ENCODE results near the gene BMF.

The BMF gene

DNA sequence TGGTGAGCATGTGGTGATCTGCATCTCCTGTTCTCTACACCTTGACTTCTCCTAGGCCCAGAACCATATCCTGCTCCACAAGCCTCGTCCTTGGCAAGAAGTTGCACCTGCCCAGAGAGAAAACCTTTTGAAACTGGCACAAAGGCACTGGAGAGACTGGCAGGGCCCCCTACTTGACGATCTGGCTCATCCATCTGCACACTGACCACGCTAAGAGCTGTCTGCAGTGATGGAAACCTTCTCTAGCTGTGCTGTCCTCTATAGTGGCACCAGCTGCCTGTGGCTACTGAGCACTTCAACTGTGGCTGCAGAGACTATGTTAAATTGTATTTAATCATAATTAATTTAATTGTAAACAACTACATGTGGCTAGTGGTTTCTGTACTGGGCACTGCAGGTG, 43.5 kb downstream of the BMF start:
- DNase-seq, result no peak

DNA sequence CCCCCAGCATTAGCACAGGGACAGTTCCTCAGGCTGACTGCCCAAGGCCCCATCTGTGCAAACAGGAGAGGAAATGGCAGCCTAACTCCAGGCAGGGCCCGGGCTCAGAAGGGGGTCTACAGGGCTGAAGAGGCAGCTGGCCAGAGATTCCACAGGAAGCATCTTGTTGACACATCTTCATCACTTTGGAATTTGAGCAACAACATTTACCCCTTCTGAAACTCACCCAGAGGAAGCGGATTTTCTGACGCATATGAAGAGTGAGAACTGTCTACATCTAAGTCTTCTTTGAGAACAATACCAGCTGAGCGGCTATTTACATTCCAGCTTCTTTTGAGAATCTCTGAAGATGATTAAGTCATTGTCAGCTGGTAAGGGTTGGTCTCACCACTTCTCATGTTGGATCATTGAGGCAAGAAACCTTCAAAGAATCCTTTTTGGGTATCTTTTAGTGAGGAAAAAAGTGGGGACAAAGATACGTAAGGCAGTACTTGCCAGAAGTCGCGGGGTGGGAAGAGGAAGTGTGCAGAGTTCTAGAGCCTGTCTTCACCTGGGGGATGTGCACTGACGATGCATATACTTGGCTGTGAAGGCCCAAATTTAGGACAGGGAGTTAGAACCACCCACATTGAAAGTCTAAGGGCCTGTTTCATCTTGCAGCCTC, 44.3 kb downstream of the BMF start:
- peak; percentile 91 for DNase-seq

DNA sequence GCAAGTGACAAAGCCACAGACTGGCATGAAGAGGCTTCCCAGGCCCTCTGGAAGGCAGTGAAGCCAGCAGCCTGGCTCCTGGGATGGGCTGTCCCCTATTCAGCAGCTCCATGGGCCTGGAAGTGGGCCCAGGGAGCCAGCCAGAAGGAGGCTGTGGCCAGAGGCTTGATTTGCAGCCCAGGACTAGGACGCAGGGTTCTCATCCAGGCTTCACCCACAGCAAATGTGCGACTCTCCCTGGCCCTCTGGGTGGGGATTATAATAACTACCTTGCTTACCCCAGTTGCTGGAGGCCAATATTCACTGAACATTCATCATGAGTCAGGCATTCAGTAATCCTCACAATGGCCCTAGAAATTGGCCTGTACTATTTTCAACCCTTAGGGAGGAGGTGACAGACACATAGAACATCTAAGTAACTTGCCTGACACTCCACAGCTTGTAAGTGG, 45.1 kb downstream of the BMF start:
- DNase-seq, result peak; percentile 69

DNA sequence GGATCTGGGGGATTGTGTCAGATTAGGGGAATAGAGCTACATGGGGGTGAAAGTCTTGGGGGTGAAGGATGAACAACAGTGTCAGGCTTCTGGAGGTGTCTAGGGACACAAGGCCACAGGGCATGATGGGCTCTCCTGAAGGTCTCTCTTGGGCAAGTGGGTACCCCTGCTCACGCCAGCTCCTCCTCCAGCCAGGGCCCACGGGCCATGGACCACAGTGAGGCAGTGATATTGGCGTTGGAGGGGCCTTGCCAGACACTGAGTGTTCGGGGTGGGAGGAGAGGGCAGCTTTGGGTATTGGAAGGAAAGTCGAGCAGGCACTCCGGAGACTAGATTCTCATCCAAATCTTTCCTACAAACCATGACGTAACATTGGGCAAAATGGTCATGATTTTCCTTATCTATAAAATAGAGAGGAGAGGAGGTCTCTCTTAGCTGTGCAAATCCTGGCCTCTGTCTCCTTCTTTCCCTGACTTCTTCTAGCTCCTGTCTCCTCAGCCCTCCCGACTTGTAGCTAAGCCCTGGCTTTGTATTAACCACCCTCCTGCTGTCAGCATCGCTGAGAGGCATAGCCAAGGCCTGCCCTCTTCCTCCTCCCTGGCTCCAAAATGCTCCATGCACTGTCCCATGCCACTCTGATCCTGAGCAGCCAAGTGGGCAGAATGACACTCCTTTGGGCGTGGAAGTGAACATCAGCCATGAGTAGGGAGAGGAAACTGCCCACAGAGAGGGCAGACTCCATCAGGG, 45.7 kb downstream of the BMF start:
- no peak for DNase-seq

DNA sequence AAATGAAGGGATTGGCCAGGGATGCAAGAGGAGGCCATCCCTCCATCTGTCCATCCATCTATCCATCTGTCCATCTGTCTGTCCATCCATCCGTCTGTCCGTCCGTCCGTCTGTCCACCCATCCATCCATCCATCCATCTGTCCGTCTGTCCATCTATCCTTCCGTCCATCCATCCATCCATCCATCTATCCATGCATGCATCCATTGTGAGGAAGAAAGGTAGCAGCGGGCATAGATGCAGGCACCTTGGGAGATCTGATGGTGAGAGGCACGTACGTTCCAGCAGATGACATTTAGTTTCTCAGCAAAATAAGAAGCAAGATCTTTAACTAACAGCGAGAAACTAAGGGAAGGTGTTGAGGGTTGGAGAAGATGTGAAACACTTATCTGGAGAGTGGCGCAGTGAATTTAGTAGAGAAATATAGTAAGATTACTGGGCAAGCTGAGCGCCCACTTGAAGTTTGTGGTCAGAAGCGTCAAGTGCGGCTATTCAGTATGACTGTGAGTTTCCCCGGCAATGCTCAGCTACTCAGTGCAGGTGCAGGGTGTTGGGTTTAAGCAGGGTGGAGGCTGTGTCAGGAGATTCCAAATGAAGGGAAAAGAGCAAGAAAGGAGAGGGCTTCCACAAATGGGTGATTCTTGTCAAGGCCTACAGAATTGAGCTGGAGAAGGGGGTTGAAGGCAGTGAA, 47.3 kb downstream of the BMF start:
- no peak for DNase-seq

DNA sequence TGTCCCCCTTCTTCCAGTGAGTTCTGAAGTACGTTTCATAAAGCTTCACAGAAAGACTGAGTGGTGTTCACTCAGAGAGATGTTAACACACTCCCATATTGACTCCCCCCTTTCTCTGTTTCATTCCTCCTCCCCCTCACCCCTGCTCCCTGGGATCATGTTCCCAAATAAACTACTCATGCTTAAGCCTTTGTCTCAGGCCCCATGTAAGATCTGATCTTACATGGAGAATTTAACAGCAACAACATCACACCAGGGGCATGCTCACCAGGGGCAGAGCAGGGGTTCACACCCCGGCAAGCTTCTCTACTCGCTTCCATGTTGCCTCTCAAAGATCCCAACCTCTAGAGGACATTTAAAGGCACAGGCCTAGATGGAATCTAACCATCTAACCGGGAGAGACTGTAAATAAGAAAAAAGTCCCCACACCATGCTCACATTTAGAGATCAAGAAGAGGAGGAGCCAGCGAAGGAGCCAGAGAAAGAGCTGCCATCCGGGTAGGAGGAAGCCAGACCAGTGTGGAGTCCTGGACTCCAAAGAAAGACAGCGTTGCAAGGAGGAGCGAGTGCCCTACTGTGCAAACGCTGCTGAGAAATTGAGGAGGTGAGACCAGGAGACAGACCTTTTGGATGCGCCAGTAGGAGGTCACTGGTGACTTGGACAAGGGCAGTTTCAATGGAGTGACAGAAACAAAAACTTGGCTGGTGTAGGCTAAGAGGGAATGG, 48.3 kb downstream of the BMF start:
- no peak for DNase-seq

DNA sequence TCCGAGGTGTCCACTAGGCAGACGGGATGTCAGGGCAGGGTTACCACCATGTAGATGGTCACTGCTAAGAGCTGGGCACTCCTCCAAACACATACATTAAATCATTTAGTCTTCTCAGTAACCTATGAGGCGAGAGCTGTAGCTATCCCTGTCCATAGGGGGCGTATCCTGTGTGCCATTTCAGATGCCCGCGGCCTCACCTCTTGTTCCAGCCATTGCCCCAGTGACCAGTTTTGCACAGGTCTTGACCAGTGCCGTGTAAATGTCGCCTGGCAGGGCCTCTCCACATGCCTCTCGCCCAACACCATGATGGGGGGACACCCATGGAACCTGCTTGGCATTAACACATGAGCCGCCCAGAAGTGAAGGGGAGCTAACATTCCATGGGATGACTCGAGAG, 48.9 kb downstream of the BMF start:
- no peak for DNase-seq

DNA sequence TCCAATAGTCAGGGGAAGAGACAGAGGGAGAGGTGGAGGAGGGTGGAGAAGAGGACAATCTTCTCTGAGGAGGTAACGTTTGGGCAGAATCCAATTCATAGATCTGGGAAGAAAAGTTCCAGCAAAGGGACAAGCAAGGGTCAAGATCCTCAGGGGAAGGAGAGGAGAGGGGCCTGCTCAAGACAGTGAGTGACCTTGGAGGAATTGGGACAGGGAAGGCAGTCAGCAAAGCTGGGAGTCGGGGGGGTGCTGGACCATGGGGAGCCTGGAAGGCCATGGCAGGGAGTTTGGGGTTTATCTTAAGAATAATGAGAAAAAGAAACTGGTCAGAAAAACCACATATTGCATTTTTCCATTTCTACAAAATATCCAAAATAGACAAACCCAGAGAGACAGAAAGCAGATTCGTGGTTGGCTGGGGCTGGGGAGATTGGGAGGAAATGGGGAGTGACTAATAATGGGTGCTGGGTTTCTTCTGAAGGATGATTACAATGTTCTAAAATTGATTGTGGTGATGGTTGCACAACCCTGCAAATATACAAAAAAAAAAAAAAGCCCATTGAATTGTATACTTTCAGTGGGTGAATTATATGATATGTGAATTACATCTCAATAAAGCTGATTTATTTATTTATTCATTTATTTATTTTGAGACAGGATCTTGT, 50.1 kb downstream of the BMF start:
- DNase-seq, result peak; percentile 80

DNA sequence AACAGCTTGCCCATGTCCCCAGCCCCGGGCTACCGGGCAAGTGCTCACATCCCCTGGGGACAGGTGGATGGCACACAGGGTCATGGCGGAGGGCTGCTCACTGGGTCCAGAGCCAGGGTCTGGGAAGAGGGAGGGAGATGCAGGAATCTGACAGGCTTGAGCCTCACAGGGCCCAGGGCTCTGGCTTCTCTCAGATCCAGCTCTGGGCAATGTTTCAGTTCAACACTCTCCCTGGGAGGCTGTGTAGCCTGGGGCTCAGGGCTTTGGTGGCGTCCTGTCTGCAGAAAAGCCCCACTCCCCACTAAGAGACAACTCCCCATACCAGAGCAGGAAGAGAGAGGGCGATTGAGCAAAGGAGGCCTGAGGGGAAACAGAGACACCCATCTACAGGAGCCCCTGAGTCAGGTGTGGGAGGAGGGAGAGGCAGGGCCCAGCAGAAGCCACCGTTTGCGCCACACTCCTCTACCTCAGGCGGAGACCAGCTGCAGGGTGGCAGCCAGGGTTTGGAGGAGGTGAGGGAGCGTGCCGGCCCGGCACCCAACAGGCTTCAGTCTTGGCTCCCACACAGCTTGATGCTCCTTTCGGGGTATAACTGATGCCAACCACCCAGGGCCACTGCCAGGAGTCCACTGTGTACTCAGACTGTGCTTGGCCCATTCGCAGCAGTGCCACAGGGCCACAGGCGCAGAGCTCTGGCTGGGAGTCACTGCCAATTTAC, 52.9 kb downstream of the BMF start:
- DNase-seq, result no peak

DNA sequence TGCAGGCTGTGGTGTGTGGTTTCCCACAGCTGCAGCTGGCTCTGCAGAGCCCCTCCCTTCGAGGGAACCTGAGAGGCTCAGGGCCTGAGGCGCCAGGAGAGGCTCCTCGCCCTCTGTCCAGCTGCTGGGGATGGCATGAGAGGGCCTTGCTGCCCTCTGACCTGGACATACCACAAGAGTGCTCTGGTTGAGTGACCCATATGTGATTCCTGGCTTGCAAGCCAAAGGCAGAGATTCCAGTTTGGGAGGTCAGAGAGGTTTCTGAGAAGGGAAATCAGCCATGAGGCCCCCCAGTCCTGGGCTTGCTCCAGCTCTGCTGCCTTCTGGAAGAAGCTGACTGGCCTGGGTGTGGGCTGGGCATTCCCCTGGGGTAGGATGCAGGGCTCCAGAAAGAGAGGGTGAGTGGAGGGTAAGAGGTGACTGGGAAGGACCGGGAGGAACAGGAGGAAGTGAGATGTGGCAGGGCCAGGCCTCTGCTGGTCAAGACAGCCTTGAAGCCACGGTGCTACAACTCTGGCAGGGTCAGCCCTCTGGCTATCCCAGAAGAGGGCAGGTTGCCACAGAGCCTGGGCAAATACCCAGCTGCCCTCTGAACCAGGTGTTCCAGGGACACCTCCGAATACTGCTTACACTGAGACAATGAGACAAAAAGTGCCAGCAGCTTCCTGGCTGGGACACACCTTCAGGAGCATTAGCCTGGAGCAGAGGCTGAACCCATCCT, 53.7 kb downstream of the BMF start:
- peak; percentile 16 for DNase-seq

DNA sequence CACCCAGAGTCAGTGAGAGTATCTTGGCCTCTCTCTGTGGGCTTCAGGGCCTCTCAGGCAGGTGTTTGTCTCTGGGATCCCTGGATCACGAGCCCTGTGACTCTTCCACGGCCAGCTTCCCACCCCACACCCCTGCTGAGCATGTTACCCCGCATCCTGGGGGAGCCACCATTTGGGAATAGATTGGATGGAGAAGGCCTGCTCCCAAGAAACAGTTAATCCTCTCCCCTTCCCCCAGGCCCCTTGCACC, 54.1 kb downstream of the BMF start:
- DNase-seq, result no peak

DNA sequence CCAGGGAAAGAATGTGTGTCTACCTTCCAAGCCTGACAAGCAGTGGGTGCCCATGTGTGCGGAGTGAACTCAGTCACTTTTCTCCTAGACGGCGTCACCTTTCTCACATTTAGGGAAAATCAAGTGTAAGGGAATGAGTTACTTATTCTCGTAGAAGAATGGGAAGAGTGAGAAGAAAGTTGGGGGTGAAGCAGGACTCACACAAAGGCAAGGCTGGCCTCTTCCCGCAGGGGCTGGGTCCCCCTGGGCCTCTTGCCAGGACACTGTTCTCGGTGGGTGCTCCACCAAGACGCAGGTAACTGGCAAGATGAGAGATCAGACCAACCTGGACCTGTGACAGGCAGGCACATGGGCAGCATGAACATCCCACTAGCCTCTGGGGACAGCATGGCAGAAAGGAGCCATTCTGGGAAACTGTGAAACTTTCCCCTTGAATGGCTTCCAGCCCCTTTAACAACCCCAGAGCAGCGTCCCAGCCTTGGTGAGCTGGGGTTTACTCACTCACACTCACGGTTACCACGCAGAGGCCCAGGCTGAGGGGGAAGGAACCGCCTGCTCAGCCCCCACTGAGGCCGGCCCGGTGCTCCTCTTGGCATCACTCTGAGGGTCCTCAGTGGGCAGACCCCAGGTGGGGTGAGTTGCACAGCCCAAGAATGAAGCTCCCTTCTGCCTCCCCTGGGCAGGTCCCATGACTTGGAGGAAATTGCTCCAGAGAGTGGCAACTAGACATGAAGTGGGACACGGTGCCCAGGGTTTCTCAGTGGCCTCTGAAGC, 54.7 kb downstream of the BMF start:
- peak; percentile 23 for DNase-seq

DNA sequence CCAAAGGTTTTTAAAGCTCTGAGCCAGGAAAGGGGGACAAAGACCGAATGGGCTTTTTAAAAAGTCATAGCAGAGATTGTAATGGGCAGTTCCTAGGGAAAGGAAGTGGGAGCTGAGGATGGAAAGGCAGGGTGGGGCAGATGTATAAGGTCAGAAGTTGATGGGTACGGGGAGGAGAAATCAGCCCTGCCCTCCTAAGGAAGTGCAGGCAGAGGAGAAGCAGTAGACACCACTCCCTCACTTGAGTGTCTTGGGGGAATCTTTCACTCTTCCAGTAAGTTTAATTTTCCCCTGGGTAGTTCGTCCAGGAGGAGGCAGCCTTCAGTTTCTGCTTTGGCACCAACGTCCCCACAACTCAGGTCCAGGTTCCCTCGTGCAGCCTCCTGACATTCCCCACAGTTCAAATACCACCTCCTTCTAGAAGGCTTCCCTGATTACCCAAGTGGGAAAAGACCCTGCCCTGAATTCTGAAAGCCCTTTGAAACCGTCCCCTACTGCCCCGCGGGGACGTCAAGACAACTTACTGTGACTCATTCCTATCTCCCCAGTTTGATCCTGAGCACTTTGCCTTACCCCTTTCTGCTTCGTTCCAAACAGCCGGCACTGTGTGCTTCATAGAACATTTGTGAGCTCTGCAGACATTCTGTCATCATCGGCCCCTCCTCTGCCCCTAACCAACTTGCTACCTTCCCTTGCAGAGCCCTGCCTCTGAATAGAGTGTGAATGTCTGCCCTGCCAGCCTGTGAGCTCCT, 55.4 kb downstream of the BMF start:
- DNase-seq, result no peak

DNA sequence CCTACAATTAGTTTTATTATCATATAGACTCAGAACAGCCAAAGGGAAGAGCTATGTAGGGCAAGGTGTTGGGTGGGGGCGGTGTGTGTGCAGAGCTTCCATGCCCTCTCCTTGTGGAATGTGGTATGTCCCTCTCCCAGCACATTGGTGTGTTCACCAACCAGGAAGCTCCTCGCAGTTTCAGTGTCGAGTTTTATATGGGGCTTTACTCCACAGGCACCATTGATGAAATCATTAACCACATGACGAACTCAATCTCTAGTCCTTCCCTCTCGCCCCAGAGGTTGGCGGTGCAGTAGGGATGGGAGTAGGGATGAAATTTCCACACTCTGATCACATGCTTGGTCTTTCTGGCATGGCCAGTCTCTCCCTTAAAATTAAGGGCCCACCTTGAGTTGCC, 56.1 kb downstream of the BMF start:
- DNase-seq, result no peak

DNA sequence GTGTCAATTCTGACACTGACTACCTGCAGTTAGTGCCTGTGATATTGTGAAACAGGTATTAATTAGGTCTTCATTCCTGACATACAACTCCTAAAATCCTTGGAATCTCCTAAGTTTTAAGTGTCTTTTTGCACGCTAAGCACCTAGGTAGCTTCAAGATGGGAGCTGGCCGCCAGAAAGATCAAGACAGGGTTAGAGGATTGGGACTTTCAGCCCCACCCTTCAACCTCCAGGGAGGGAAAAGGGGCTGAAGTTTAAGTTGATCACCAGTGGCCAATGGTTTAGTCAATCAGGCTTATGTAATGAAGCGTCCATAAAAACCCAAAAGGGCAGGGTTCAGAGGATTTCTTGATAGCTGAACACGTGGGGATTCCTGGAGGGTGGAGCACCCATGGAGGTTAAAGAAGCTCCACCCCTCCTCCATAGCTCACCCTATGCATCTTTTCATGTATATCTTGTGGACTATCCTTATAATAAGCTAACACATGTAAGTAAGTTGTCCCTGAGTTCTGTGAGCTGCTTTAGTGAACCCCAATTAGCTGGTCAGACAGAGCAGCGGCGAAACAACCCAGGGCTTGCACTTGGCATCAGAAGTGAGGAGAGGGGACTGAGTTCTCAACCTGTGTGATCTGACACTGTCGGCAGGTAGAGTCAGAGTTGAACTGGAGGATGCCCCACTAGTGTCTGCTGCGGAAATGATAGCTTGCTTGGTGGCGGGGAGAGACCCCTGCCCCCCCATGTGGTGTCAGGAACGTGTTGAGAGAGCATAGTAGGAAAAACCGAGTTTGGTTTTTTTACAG, 56.9 kb downstream of the BMF start:
- no peak for DNase-seq

DNA sequence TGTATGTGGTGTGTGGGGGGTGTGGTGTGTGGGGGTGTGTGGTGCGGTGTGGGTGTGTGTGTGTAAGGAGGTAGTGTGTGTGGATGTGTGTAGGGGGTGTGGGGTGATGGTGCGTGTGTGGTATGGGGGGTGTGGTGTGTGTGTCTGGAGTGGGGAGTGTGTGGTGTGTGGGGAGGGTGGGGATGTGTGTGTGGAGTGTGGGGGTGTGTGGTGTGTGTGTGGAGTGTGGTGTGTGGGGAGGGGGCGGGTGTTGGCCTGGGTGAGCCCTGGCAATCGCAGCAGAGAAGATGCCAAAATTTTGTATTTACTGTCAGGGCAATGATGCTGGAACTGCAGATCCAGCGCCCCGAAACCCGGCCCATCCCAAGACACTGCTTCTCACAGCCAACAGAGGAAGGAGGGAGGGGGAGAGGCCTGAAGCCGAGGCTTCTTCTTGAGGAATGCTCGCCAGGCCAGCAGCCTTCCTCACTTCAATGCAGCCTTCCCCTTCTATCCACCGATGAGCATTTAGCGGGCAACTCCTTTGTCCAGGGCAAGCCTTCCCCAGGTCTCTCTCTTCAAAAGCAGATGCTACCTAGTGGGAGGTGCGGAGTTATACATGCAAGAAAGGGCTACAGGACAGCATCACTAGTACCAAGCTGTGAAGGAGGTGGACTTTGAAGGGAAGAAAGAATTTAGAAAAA, 57.8 kb downstream of the BMF start:
- peak; percentile 59 for DNase-seq

DNA sequence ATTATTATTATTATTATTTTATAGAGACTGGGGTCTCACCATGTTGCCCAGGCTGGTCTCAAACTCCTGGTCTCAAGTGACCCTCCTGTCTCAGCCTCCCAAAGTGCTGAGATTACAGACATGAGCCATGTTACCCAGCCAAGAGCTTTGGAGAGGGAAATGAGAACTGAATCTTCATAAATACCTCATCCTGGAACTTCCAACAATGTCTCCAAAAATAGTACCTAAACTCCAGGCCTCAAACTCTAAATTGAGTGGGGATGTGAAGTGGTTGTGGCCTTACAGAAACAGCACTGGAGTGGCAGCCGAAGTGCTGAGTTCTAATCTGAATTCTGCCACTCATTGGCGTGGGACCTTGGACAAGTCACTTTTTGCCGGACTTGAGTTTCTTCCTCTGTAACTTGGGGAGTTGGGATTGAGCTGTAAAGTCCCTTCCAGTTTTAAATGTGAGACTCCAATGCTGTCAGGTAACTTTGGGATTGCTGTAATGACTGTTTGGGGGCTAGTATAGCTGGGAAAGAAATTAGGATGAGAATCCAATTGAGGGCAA, 59.7 kb downstream of the BMF start:
- DNase-seq, result no peak

DNA sequence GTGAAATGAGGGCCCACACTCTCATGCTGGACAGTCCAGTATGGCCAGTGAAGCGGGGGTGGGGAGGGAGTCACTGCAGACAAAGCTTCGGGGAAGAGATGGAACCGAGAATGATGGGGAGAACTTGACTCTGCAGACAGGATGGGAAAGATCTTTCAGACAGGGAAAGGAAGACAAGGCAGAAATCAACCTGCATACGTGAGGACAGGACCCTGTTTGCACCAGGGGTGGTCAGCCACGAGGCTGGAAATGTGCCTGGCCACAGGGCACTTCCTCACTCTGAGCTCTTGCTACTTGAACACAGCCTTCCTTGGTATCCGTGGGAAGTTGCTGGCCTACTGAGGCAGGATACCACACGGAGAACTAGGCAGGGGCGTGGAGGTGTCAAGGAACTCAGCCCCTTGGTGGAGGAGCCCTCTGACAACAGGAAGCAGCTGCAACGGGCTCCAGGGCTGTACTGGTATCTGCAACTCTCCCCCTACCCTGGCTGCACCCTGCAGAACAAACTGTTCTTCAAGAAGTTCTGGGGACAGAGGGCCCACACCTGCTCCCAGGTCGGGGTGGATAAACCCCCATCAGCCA, 60.4 kb downstream of the BMF start:
- no peak for DNase-seq
